ENCODE measurements around the gene EXOC6B.

The EXOC6B gene

GRCh38 chr2:72828840-72829507 is 3.1 kb upstream of the EXOC6B start:
- no peak for DNase-seq

GRCh38 chr2:72827966-72828646 is 2.3 kb upstream of the EXOC6B start:
- DNase-seq, result no peak

- no peak for DNase-seq
Observed at GRCh38 chr2:72827487-72827886, 1.7 kb upstream of the EXOC6B start.

GRCh38 chr2:72826156-72826477 is 284 bp upstream of the EXOC6B start:
- no peak for DNase-seq

GRCh38 chr2:72824224-72824842 is 1.5 kb downstream of the EXOC6B start:
- DNase-seq, result no peak

- DNase-seq, result no peak
Observed at GRCh38 chr2:72822794-72823193, 3.0 kb downstream of the EXOC6B start.

- DNase-seq, result no peak
Observed at GRCh38 chr2:72821983-72822382, 3.9 kb downstream of the EXOC6B start.

- DNase-seq, result no peak
Observed at GRCh38 chr2:72821118-72821517, 4.7 kb downstream of the EXOC6B start.

GRCh38 chr2:72819501-72819900 is 6.3 kb downstream of the EXOC6B start:
- no peak for DNase-seq

- no peak for DNase-seq
Observed at GRCh38 chr2:72815655-72816278, 10.1 kb downstream of the EXOC6B start.

- no peak for DNase-seq
Observed at GRCh38 chr2:72813841-72814240, 12.0 kb downstream of the EXOC6B start.

GRCh38 chr2:72810165-72810564 is 15.7 kb downstream of the EXOC6B start:
- no peak for DNase-seq

- no peak for DNase-seq
Observed at GRCh38 chr2:72809095-72809494, 16.7 kb downstream of the EXOC6B start.

- DNase-seq, result no peak
Observed at GRCh38 chr2:72806280-72806945, 19.4 kb downstream of the EXOC6B start.

- DNase-seq, result no peak
Observed at GRCh38 chr2:72803626-72804320, 22.1 kb downstream of the EXOC6B start.

- DNase-seq, result no peak
Observed at GRCh38 chr2:72803151-72803550, 22.7 kb downstream of the EXOC6B start.

- no peak for DNase-seq
Observed at GRCh38 chr2:72800492-72800891, 25.3 kb downstream of the EXOC6B start.

- no peak for DNase-seq
Observed at GRCh38 chr2:72797740-72798139, 28.1 kb downstream of the EXOC6B start.

GRCh38 chr2:72796766-72797165 is 29.1 kb downstream of the EXOC6B start:
- no peak for DNase-seq

- no peak for DNase-seq
Observed at GRCh38 chr2:72794572-72794971, 31.3 kb downstream of the EXOC6B start.

- no peak for DNase-seq
Observed at GRCh38 chr2:72793798-72794440, 31.9 kb downstream of the EXOC6B start.

- no peak for DNase-seq
Observed at GRCh38 chr2:72789241-72789640, 36.6 kb downstream of the EXOC6B start.

Data from T1000 (cell line).